BJ (cell line): ENCODE measurements around the gene SRSF9. TPM values are rescaled to one million over a fixed set of nuclear protein-coding genes. Genes with fewer than 3 reads are reported as not detected.
A peak's percentile ranks its signal among the peaks of the same experiment; 100 is the strongest.

Experiments
- CTCF ChIA-PET: fragments of 350-600 bp; formaldehyde crosslinking; extraction: SDS; loops from one replicate; lab custom pipeline; 2021; ENCODE audit warnings: antibody characterized with exemption, inconsistent platforms; lab: Yijun Ruan, JAX
- POLR2A ChIA-PET: fragments of 300-600 bp; sonication (Branson Sonifier 250); formaldehyde crosslinking; extraction: SDS; loops from one replicate; lab custom pipeline; 2021; ENCODE audit warnings: antibody characterized with exemption; lab: Charles Lee
- DNase-seq: peaks from one replicate; pipeline ENCODE4 v3.0.0-alpha.2; 2011; ENCODE audit warnings: low read depth
- H3K27me3 ChIP-seq: 2 replicates; pipeline ENCODE4 v1.6.0; 2011; ENCODE audit warnings: low read length; ENCODE audit not compliant: control insufficient read depth, insufficient read depth
- H3K36me3 ChIP-seq: 2 replicates; pipeline ENCODE4 v1.5.1; 2011; ENCODE audit warnings: low read length; ENCODE audit not compliant: control insufficient read depth, insufficient read depth
- H3K4me3 ChIP-seq: 2 replicates; pipeline ENCODE4 v1.5.1; 2011; ENCODE audit warnings: low read depth, mild to moderate bottlenecking, control low read depth, low read length
- CTCF ChIP-seq: IDR thresholded peaks from 2 replicates; pipeline ENCODE4 v1.5.1; 2011; ENCODE audit warnings: low read depth, mild to moderate bottlenecking, control low read depth, inconsistent platforms, low read length, moderate library complexity; ENCODE audit not compliant: insufficient read depth
- polyA plus RNA-seq: library from polyadenylated mRNA; depleted of rRNA; stranded (reverse); fragments of >200 nt; gene quantifications from 2 replicates; pipeline ENCODE4 v1.2.3, GENCODE V29; 2011

SRSF9 gene
- polyA plus RNA-seq, 1 experiment = 88.0 TPM

DNA sequence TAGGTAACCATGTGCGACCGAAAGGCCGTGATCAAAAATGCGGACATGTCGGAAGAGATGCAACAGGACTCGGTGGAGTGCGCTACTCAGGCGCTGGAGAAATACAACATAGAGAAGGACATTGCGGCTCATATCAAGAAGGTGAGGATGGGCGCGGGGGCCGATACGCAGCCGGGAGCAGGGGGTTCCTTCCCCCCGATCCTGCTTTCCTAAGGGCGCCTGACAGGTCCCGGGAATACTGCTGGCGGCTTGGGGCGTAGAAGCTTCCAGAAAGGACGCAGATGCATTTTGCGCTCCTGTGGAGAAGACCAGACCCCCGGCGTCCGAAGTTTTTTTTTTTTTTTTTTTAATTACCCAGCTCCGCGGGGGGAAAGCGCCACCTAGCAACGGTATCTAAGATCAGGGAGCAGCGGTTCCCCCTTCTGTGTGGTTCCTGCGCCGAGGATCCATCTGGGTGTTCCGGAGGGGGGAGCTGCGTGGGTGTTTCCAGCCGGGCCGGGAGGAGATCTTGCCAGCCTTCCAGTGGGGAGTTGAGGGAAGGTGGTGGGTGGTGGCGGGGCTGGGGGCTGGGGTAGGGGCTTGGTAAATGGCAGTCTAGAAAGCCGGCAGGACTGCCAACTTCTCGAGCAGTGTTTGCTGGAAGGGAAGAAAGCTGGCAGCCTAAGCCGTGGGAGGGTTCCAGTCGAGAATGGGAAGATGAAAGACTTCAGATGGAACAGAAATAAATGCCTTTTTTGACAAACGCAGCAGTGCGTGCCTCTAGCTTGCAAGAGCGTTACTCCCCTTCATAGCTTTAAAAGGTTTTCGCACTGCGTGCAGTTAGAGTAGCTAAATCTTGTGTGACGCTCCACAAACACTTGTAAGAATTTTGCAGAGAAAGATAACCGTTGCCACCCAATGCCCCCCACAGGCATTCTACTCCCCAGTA lies 27.1 kb upstream of the SRSF9 start:
- 0 out of 2 replicates have a peak, but pooled peaks have one; percentile 18 for TF ChIP-seq CTCF
- ChIA-PET POLR2A (interaction anchor here (0.5 to 0.7 kb wide), 3 partner anchors 15 to 125 kb away, joined by 4 to 6 read pairs (median 6); no protein-coding TSS in a partner anchor), CTCF (interaction anchor here (0.6 to 1.9 kb wide), 5 partner anchors 13 to 269 kb away, joined by 3 to 10 read pairs (median 3); partner anchors contain the start of gene SRSF9)
- Histone ChIP-seq H3K36me3 (peaks cover 3% of the 10 kb centered on the region), H3K4me3 (peak overlapping the region; percentile 99), H3K27me3 (no peaks in the 10 kb centered on the region)
- no peak for DNase-seq

- POLR2A ChIA-PET = interaction anchor here (0.6 to 0.7 kb wide), 2 partner anchors 51 to 124 kb away, joined by 4 to 6 read pairs; no protein-coding TSS in a partner anchor
- no peaks in the 10 kb centered on the region for H3K27me3 ChIP-seq
- no peak for TF ChIP-seq CTCF
- DNase-seq = peak; percentile 64
- H3K36me3 ChIP-seq = peaks cover 8% of the 10 kb centered on the region
- H3K4me3 ChIP-seq = peak within 1 kb of the TSS; percentile 99
- CTCF ChIA-PET = interaction anchor here (0.6 to 1.9 kb wide), 4 partner anchors 13 to 160 kb away, joined by 3 to 10 read pairs (median 4); partner anchors contain the start of gene SRSF9
These were observed 26.3 kb upstream of the SRSF9 start, which contains the start of gene DYNLL1 for GRCh38 chr12:120495731-120496412. Gene DYNLL1 (plus strand): TSS chr12:120496113. CDS start chr12:120496422, 309 bp downstream.

DNA sequence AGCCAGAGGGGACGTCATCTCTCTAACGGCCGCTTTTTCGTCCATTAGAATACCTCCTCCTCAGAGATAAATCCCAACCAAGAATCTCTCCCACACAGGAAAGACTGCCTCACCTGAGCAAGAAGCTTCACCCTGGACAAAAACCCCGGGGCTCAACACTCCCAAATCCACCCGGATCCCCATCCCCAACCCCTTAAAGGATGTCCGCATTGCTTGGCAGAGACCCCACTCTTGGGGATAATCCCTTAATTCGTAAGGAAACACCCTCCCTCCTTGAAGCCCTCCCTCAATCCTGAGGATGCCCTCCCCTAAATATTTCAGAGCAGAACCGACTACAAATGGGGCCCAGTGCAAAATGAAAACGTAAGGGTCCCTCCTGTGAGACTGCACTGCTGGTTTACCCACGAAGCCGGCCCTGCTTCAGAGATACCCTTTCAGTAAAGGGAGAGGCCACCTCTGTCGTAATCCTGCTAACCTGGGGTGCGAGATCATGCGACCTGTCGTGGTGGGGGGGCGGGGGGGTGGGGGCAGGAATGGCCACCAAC lies 25.7 kb upstream of the SRSF9 start:
- Histone ChIP-seq H3K36me3 (peaks cover 8% of the 10 kb centered on the region), H3K27me3 (no peaks in the 10 kb centered on the region), H3K4me3 (peak overlapping the region; percentile 99)
- POLR2A ChIA-PET = no interaction called here
- CTCF ChIA-PET = interaction anchor here (1.0 to 1.5 kb wide), 5 partner anchors 14 to 159 kb away, joined by 3 to 4 read pairs (median 3); no protein-coding TSS in a partner anchor
- DNase-seq = no peak
- no peak for TF ChIP-seq CTCF

- Histone ChIP-seq H3K36me3 (peaks cover 4% of the 10 kb centered on the region), H3K27me3 (no peaks in the 10 kb centered on the region), H3K4me3 (no peak overlapping the region)
- CTCF ChIA-PET = interaction anchor here (0.6 to 3.7 kb wide), 3 partner anchors 22 to 37 kb away, joined by 3 to 13 read pairs (median 3); partner anchors contain the start of gene SRSF9
- POLR2A ChIA-PET = interaction anchor here (0.6 kb wide), 1 partner anchor 158 kb away, joined by 3 read pairs; no protein-coding TSS in a partner anchor
- DNase-seq = no peak
- no peak for TF ChIP-seq CTCF
These were observed 21.4 kb upstream of the SRSF9 start for GRCh38 chr12:120490833-120491512.
